ENCODE results near the gene FBN1.

GRCh38 chr15:48557335-48557734, 88.2 kb downstream of the FBN1 start:
- TF ChIP-seq POLR2AphosphoS5 (IDR thresholded peaks at IDR 0.05; ENCODE audit: insufficient read depth in 1 of 2, low read depth in 1 of 2) (no peak), POLR2A (IDR thresholded peaks at IDR 0.05) (no peak), CTCF (IDR thresholded peaks at IDR 0.05) (no peak)

Data from vagina (tissue), 2 donors.